Thymus (tissue), 11 donors: ENCODE data around the gene FOXN1. TPM values are rescaled to one million over a fixed set of nuclear protein-coding genes. Genes with fewer than 3 reads are reported as not detected.

Experiments used
- DNase-seq, 9 donors: peaks; one replicate each; pipeline ENCODE4 v3.0.0-alpha.2; 2013; ENCODE audit warnings: low spot score in 9 of 9, low read depth in 6 of 9, missing footprints in 1 of 9
- H3K27ac ChIP-seq, 2 donors: one replicate each; pipeline ENCODE4 v1.5.1; 2013; ENCODE audit warnings: control low read depth in 1 of 2, low read depth in 1 of 2, low read length in 1 of 2, mild to moderate bottlenecking in 1 of 2, moderate library complexity in 1 of 2
- H3K27me3 ChIP-seq, 2 donors: one replicate each; pipeline ENCODE4 v1.5.1; 2013; ENCODE audit warnings: low read length in 1 of 2; ENCODE audit not compliant: control insufficient read depth in 2 of 2, insufficient read depth in 1 of 2
- H3K36me3 ChIP-seq, 2 donors: one replicate each; pipeline ENCODE4 v1.5.1; 2013; ENCODE audit warnings: low read length in 1 of 2, mild to moderate bottlenecking in 1 of 2, moderate library complexity in 1 of 2; ENCODE audit not compliant: control insufficient read depth in 2 of 2, insufficient read depth in 2 of 2
- H3K4me1 ChIP-seq, 2 donors: one replicate each; pipeline ENCODE4 v1.5.1; 2013; ENCODE audit warnings: low read length in 2 of 2; ENCODE audit not compliant: control insufficient read depth in 2 of 2, insufficient read depth in 2 of 2
- H3K4me3 ChIP-seq, 2 donors: one replicate each; pipeline ENCODE4 v1.5.1; 2013; ENCODE audit warnings: low read length in 2 of 2, control low read depth in 1 of 2, mild to moderate bottlenecking in 1 of 2
- H3K9me3 ChIP-seq, 2 donors: one replicate each; pipeline ENCODE4 v1.5.1; 2013; ENCODE audit warnings: low read length in 1 of 2, mild to moderate bottlenecking in 1 of 2; ENCODE audit not compliant: control insufficient read depth in 2 of 2, insufficient read depth in 1 of 2
- WGBS: extraction: QIAGEN DNeasy Blood & Tissue Kit; methylation state at CpG from one replicate; pipeline ENCODE4 v1.1.7; 2013; 5-methylcytosine and 5-hydroxymethylcytosine counted together
- polyA plus RNA-seq: library from polyadenylated mRNA; stranded (reverse); fragments of 200-250 nt; gene quantifications from one replicate; pipeline ENCODE4 v1.2.3, GENCODE V29; 2013
- total RNA-seq: library from RNA; stranded (reverse); fragments of 120-200 nt; gene quantifications from one replicate; pipeline ENCODE4 v1.2.4, GENCODE V29; 2013
- donor health status: healthy.

Gene FOXN1
- total and polyA plus RNA-seq, 2 donors = 5.4 to 6.5 TPM

- peaks cover 23 to 44% of the 10 kb centered on the region in 2 donors for H3K36me3 ChIP-seq
- peaks cover 0 to 5% of the 10 kb centered on the region in 2 donors for H3K9me3 ChIP-seq
- peaks cover 4 to 16% of the 10 kb centered on the region in 2 donors for H3K4me1 ChIP-seq
- 9% methylated on average over 25 of the region's 26 CpGs for WGBS
- H3K27ac ChIP-seq = peak within 1 kb of the TSS in 1 of 2 donors; percentile 55
- H3K4me3 ChIP-seq = peak within 1 kb of the TSS; percentile 1 to 13
- H3K27me3 ChIP-seq = no peaks in the 10 kb centered on the region
- peak; percentile 86 to 99 (median 94) for DNase-seq
These were observed 70.8 kb downstream of the FOXN1 start, which contains the start of gene ALDOC for GRCh38 chr17:28576758-28577465. ALDOC (minus strand) TSS chr17:28576895; CDS start chr17:28575532, 1,363 bp downstream.

GRCh38 chr17:28577466-28577824 is 71.3 kb downstream of the FOXN1 start:
- Histone ChIP-seq H3K4me1 (peaks cover under 1 to 11% of the 10 kb centered on the region in 2 donors), H3K4me3 (no peak overlapping the region), H3K36me3 (peaks cover 23 to 48% of the 10 kb centered on the region in 2 donors), H3K9me3 (peaks cover 0 to 5% of the 10 kb centered on the region in 2 donors), H3K27me3 (no peaks in the 10 kb centered on the region), H3K27ac (peak overlapping the region in 1 of 2 donors; percentile 55)
- no peak for DNase-seq
- WGBS = 98% methylated on average over 3 of the region's 3 CpGs

DNA sequence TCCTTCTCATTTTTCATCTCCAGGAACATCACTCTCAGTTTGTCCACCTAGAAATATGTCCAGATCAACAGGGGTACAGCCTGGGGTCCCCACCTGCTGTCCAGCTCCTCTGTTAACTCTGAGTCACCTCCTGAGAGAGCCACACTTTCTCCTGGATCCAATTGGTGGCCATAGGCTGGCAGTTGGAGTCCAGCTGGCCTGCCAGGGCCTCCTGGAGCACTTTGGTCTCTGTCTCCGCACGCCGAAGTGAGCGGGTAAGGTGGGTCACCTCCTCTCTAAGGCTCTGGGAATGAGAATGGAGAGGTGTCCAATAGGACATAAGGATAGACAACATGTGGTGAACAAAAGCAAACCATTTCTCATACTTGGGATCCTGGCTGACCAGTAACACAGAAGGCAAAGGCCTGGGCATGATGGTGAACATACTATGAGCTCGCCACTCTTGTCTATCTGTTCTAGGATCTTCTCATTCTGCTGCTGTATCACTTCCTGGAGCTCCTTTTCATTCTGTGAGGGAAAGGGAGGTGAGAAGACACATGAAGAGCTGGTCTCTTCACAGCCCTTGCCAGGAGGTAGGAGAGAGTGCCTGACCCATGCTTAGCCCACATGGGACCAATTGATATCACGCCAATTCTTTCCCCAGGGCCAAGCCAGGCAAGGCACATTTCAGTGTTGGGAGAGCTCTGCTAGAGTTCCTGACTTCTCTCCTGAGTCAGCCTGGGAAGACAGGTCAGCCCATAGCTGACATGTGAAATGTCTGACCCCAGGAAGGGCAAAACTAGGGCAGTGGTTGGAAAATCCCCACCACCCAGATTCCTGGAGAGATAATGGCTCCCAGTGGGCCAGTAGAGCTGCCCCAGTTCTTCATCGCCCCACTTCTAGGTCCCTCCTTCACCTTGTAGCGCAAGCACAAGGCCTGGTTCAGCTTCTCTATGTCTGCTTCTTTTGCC is 72.4 kb downstream of the FOXN1 start:
- 98% methylated on average over 8 of the region's 8 CpGs for WGBS
- H3K4me1 ChIP-seq = peaks cover 0 to 8% of the 10 kb centered on the region in 2 donors
- no peak overlapping the region for H3K27ac ChIP-seq
- H3K9me3 ChIP-seq = peaks cover 0 to 5% of the 10 kb centered on the region in 2 donors
- H3K27me3 ChIP-seq = no peaks in the 10 kb centered on the region
- no peak for DNase-seq
- peaks cover 32 to 59% of the 10 kb centered on the region in 2 donors for H3K36me3 ChIP-seq
- H3K4me3 ChIP-seq = no peak overlapping the region

DNA sequence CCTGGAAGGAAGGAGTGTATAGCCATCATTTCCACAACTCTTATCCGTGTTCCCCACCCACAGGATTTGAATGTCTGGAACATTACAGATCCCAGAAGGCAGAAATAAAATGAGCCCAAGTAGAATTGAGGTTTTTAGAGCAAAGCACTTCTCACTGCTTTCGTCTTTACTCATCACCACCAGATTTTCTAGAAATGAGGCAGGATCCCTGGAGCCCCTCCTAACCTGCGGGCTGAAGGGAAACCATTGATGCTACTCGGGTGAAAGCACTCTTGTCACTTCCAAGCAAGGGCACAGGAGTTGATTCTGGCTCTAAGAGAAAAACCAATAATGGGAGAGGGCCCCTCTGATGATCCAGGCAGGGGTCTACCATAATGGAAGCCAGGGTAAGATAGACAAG is 73.4 kb downstream of the FOXN1 start:
- 98% methylated on average over 4 of the region's 4 CpGs for WGBS
- no peak for DNase-seq
- Histone ChIP-seq H3K4me1 (peaks cover 0 to 8% of the 10 kb centered on the region in 2 donors), H3K27me3 (no peaks in the 10 kb centered on the region), H3K9me3 (peaks cover 0 to 5% of the 10 kb centered on the region in 2 donors), H3K4me3 (no peak overlapping the region), H3K27ac (no peak overlapping the region), H3K36me3 (peaks cover 42 to 69% of the 10 kb centered on the region in 2 donors)

DNA sequence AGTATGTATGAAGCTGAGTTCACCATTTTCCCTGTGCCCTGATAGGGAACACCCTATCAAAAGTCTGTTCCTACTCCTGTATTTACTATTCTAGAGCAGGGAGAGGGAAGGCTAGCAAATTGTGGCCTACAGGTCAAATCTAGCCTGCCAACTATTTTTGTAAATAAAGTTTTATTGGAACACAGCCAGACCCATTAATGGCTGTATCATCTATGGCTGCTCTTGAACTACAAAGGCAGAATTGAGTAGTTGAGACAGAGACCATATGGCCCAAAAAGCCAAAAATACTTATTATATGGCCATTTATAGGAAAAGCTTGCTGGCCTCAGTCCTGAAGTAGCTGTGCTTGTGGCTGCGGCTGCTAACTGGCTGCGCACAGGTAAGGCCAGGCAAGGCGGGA is 74.8 kb downstream of the FOXN1 start:
- Histone ChIP-seq H3K4me1 (peaks cover 0 to 8% of the 10 kb centered on the region in 2 donors), H3K9me3 (peaks cover 0 to 5% of the 10 kb centered on the region in 2 donors), H3K4me3 (no peak overlapping the region), H3K27ac (no peak overlapping the region), H3K27me3 (no peaks in the 10 kb centered on the region), H3K36me3 (peaks cover 56 to 83% of the 10 kb centered on the region in 2 donors)
- no peak for DNase-seq
- 99% methylated on average over 3 of the region's 3 CpGs for WGBS

- Histone ChIP-seq H3K27ac (no peak overlapping the region), H3K4me1 (no peaks in the 10 kb centered on the region), H3K27me3 (no peaks in the 10 kb centered on the region), H3K36me3 (peaks cover 69 to 89% of the 10 kb centered on the region in 2 donors), H3K9me3 (no peaks in the 10 kb centered on the region), H3K4me3 (no peak overlapping the region)
- DNase-seq = no peak
- WGBS = 98% methylated on average over 2 of the region's 2 CpGs
These were observed 76.4 kb downstream of the FOXN1 start for GRCh38 chr17:28582513-28582912.

GRCh38 chr17:28584434-28584833 is 78.3 kb downstream of the FOXN1 start:
- Histone ChIP-seq H3K9me3 (no peaks in the 10 kb centered on the region), H3K27ac (no peak overlapping the region), H3K27me3 (no peaks in the 10 kb centered on the region), H3K4me3 (no peak overlapping the region), H3K36me3 (peaks cover 63 to 86% of the 10 kb centered on the region in 2 donors), H3K4me1 (no peaks in the 10 kb centered on the region)
- over 99% methylated on average over 3 of the region's 3 CpGs for WGBS
- no peak for DNase-seq

GRCh38 chr17:28585851-28586250 is 79.7 kb downstream of the FOXN1 start:
- no peaks in the 10 kb centered on the region for H3K4me1 ChIP-seq
- 94% methylated on average over 3 of the region's 3 CpGs for WGBS
- H3K4me3 ChIP-seq = no peak overlapping the region
- H3K27ac ChIP-seq = no peak overlapping the region
- H3K36me3 ChIP-seq = peaks cover 59 to 83% of the 10 kb centered on the region in 2 donors
- no peaks in the 10 kb centered on the region for H3K9me3 ChIP-seq
- H3K27me3 ChIP-seq = no peaks in the 10 kb centered on the region
- no peak for DNase-seq
